LNCaP clone FGC (cell line): Measurements from ENCODE around the gene DBI.

ENCODE experiments used
- DNase-seq: peaks from one replicate; pipeline ENCODE4 v3.0.0-alpha.2; 2011; ENCODE audit warnings: low read depth
- H3K4me3 ChIP-seq: 2 replicates; pipeline ENCODE4 v1.5.1; 2011; ENCODE audit warnings: mild to moderate bottlenecking, low read depth, low read length, control low read depth
- CTCF ChIP-seq: IDR thresholded peaks from 2 replicates; pipeline ENCODE4 v1.5.1; 2012; ENCODE audit warnings: mild to moderate bottlenecking; ENCODE audit not compliant: control insufficient read depth, insufficient read depth; ENCODE audit errors: extremely low read depth

DBI gene

GRCh38 chr2:119332953-119333352 is 33.8 kb upstream of the DBI start:
- H3K4me3 ChIP-seq: no peak overlapping the region

GRCh38 chr2:119333360-119333759 is 33.4 kb upstream of the DBI start:
- DNase-seq: no peak
- TF ChIP-seq CTCF: no peak

More at GRCh38 chr2:119332953-119333352, 33.8 kb upstream of the DBI start:
- no peak for TF ChIP-seq CTCF
- DNase-seq: no peak

GRCh38 chr2:119333833-119334232 is 32.9 kb upstream of the DBI start:
- DNase-seq: no peak
- no peak overlapping the region for H3K4me3 ChIP-seq

More at GRCh38 chr2:119333360-119333759, 33.4 kb upstream of the DBI start:
- H3K4me3 ChIP-seq: no peak overlapping the region

DNA sequence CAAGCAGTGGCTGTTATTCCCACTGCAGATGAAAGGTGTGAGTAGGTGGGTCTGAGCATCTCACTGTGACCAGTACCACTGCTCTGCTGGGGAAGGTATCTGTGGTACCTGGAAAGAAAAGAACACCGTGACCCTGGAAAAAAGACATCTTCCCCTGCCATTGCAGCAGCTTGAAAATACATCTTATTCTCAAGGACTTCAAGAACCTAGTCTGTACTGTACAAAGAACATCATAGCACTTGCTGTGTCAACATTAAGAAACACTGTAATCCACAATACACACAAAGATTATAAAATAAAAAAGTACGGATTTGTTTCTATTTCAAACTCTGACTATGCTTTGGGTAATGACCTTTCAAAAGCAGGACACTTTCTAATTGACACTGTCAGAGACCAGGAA is 29.0 kb upstream of the DBI start:
- no peak overlapping the region for H3K4me3 ChIP-seq
- TF ChIP-seq CTCF: no peak
- peak; percentile 78 for DNase-seq

More at GRCh38 chr2:119333833-119334232, 32.9 kb upstream of the DBI start:
- no peak for TF ChIP-seq CTCF

DNA sequence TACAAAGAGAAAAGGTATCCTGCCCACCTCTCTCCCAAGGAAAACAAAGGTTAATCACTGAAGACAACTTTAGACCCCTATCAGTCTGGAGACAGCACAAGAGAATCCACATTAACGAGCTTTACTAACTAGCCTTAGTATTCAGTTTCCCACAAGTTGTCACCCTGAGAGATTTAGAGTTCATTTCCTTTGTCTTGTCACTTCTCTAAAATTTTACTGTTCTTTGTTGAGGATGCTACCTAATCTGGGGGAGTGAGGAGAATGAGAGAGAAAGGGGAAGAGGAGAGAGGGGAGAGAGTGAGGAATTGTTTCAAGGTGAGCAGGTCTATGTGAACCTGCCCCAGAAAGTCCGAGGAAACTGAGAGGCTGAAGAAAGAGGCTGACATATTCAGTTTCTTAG is 28.5 kb upstream of the DBI start:
- no peak overlapping the region for H3K4me3 ChIP-seq
- TF ChIP-seq CTCF: no peak
- no peak for DNase-seq

- no peak for DNase-seq
- H3K4me3 ChIP-seq: no peak overlapping the region
- TF ChIP-seq CTCF: no peak
Measured at GRCh38 chr2:119338826-119339561, 27.8 kb upstream of the DBI start.

- TF ChIP-seq CTCF: no peak
- no peak overlapping the region for H3K4me3 ChIP-seq
- no peak for DNase-seq
Measured at GRCh38 chr2:119339562-119339923, 27.2 kb upstream of the DBI start.
